Regular cardiac myocyte (primary cell): ENCODE data around the gene C2. TPM values are rescaled to one million over a fixed set of nuclear protein-coding genes. Genes with fewer than 3 reads are reported as not detected.

ENCODE experiments used
- total RNA-seq: library from RNA; depleted of rRNA; stranded (reverse); fragments of >200 nt; gene quantifications from 2 replicates; pipeline ENCODE4 v1.2.3, GENCODE V29; 2014

Gene C2
- total RNA-seq, result 0.38 and 6.8 TPM in 2 replicates

GRCh38 chr6:31927242-31927862, at the start of gene C2:
Gene C2, plus strand, starts transcription at chr6:31927717. Its CDS starts 36 bp downstream, at chr6:31927753.

DNA sequence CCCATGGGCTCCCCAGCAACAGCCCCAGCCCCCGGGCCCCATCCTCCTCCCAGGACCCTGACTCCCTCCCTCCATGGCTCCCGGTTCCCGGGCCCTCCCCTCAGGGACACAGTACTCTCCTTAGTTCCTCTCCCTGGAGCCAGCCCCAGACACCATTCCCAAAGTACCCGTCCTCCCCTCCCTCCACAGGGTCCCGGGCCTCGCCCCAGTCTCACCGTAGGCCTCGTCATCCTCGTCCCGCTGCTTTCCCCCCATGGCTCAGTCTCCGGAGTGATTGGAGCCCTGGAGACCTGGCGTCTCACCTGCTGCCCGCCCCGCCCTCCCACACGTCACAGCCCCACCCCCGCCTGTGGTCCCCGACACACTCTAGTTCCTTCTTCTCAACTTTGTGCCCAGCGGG, 48.8 kb upstream of the C2 start, which contains the start of gene SLC44A4:
SLC44A4 (minus strand) TSS at position 272 of the 400 bp plus-strand sequence; CDS start at position 255, 17 bp downstream.

DNA sequence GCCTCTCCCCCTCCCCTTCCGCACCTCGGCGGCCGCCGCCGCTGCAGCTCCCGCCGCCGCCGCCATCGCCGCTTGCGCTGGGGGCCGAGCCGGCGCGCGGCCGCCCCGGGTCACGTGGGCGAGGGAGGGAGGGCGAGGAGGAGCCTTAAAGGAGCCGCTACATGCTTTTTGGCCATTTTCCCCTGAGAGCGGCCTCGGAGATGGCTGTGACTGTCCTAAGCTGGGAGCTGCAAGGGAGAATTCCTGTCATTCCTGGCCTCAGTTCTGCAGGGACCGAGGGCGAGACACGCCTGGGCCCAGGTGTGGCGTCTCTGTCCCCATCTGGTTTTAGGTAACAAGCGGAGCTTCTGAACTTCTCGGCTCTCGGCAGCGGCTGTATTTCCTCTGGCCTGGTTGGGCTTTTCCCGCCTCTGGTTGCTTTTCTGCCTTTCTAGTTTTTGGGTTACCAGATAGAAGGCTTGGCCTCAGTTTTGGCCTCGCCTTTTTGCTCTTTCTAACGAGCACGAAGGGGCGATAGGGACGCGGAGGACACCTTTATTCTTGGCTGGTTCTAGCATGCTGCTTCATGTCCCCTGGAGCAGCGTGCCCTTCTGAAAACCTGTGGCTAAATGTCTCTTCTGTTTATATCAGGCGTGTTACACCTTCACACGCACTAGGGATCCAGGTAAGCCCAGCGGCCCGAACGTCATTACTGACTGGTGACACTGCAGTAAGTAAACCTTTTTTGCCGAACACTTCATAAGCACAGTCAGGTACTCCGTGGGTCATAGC, 29.7 kb upstream of the C2 start, which contains the start of gene EHMT2:
EHMT2 (minus strand) TSS at position 87 of the 771 bp plus-strand sequence; CDS start at position 66, 21 bp downstream.

DNA sequence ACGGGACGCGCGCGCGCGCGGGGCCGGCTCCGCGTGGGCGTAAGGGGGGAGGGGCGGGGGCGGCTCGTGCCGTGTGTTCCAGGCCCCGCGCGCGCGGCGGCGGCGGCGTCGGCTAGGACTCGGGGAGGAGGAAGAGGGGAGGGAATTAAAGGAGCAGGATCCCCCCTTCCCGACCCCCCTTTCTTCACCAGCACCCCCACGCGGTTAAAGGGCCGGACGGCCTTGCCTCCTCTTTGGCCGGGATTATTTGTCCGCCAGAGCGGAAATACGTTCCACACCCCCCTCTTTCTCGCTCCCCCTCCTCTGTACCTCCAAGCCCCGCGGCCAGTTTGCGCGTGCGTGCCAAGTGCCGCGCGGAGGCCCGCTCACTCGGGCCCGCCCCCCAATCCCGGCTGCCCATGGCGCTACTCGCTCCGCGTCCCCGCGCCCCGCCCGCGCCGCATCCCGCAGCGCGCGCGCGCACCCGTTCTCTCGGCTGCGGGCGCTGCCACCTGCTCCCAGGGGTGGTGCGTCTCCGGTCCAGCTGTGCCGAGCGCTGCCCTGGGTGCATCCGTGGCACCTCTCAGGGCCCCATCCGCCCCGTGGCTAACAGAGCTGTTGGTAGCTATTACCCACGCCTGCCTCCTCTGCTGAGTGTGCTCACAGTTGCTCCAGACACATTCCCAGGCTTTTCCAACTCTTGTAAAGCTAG, 25.4 kb upstream of the C2 start, which contains the start of gene ZBTB12:
ZBTB12 (minus strand) TSS at position 134 of the 691 bp plus-strand sequence. CDS start 781 bp downstream, outside the sequence.

DNA sequence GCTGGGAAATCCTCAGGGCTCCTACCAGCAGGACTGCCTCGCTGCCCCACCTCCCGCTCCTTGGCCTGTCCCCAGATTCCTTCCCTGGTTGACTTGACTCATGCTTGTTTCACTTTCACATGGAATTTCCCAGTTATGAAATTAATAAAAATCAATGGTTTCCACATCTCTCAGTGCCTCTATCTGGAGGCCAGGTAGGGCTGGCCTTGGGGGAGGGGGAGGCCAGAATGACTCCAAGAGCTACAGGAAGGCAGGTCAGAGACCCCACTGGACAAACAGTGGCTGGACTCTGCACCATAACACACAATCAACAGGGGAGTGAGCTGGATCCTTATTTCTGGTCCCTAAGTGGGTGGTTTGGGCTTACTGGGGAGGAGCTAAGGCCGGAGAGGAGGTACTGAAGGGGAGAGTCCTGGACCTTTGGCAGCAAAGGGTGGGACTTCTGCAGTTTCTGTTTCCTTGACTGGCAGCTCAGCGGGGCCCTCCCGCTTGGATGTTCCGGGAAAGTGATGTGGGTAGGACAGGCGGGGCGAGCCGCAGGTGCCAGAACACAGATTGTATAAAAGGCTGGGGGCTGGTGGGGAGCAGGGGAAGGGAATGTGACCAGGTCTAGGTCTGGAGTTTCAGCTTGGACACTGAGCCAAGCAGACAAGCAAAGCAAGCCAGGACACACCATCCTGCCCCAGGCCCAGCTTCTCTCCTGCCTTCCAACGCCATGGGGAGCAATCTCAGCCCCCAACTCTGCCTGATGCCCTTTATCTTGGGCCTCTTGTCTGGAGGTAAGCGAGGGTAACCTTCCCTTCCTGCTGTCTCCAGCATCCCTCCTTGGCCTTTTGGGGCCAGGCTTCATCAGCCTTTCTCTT, 18.2 kb downstream of the C2 start, which contains the start of gene CFB:
CFB (plus strand) TSS at position 589 of the 863 bp plus-strand sequence; CDS start at position 716, 127 bp downstream.

DNA sequence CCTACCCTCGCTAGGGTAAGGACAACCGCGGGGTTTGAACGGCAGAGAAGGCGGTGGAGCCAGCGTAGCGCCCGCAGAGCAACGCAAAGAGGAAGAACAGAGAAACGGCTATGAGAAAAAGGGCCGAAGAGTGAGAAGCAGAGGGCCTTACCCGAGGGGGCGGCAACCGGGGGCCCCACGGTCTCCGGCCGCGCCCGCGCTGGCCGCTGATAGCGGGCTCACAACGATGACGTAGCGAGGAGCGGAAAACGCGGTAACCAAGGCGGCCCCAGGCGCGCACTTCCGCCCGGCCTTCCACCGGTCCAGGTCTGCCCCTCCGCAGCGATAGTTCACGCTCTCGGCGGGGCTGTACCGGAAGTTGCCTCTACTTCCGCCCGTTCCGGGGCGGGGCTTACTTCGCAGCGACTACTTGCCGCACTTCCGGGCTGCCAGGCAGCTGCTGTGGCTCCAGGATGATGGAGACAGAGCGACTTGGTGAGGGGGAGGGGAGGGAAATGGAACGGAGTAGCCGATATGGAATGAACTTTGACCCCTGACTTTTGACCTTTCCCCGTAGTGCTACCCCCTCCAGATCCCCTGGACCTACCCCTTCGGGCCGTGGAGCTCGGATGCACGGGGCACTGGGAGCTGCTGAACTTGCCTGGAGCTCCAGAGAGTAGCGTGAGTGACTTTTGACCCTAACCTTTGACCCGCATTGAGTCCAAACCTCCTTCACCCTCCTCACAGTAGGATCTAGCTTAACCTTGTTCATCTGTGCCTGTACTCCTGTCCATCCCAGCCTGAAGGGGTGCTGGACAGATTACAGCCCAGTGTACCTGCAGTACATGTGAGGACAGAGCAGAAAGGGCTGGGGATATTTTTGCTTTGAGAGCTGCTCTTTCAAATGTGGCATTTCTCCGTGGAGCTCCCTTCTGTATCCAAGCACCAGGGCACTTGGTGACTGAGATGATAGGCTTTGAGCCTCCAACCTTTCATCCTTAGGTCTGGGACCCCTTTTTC, 31.5 kb downstream of the C2 start, which contains the start of the genes NELFE and SKIC2:
NELFE (minus strand) TSS at position 231 of the 999 bp plus-strand sequence. CDS start 525 bp downstream, outside the sequence.
SKIC2 (plus strand) TSS at position 435 of the 999 bp plus-strand sequence; CDS start at position 453, 18 bp downstream.

GRCh38 chr6:31971993-31972708, 44.6 kb downstream of the C2 start, which contains the start of gene DXO:
Gene DXO, minus strand, starts transcription at chr6:31972138. Its CDS starts 463 bp downstream, at chr6:31971675.

DNA sequence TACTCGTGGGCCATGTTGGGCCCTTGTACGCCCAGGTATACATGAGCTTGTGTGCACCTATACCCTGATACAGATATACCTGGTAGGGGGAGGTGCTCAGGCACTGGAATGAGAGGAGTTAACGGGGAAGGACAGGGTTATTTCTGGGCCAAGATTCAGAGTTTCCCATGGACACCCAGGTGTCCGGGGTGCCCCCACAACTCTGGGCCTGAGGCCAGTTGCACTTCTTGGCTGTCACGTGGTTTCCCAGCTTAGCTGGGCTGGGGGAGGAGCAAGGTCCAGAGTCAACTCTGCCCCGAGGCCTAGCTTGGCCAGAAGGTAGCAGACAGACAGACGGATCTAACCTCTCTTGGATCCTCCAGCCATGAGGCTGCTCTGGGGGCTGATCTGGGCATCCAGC, 54.2 kb downstream of the C2 start, which contains the start of gene C4A:
C4A (plus strand) TSS at position 314 of the 400 bp plus-strand sequence; CDS start at position 365, 51 bp downstream.

Other genes with a start within 250 kb of the C2 start
- 0.38 and 1.7 TPM in 2 replicates for gene LY6G5C, start 246.7 kb upstream of the C2 start, total RNA-seq
- gene ABHD16A, start 224.4 kb upstream of the C2 start, total RNA-seq, result 47.1 and 56.7 TPM in 2 replicates
- not detected in 2 replicates for gene LY6G6F, start 220.9 kb upstream of the C2 start, total RNA-seq
- gene LY6G6D, start 212.4 kb upstream of the C2 start, total RNA-seq, result not detected in 2 replicates
- gene LY6G6C, start 206.0 kb upstream of the C2 start, total RNA-seq, result under 0.01 TPM in 1 of 2 replicates, not detected in the other
- gene MPIG6B, start 204.3 kb upstream of the C2 start, total RNA-seq, result 0.28 TPM in 1 of 2 replicates, not detected in the other
- gene DDAH2, start 198.4 kb upstream of the C2 start, total RNA-seq, result 58.1 and 70.5 TPM in 2 replicates
- 711 and 1,283 TPM in 2 replicates for gene CLIC1, start 191.2 kb upstream of the C2 start, total RNA-seq
- gene MSH5, start 187.7 kb upstream of the C2 start, total RNA-seq, result 4.4 and 5.4 TPM in 2 replicates
- gene SAPCD1, start 165.1 kb upstream of the C2 start, total RNA-seq, result 0.19 and 0.85 TPM in 2 replicates
- under 0.01 TPM in 1 of 2 replicates, not detected in the other for gene VWA7, start 150.4 kb upstream of the C2 start, total RNA-seq
- 32.4 and 91.3 TPM in 2 replicates for gene VARS1, start 132.0 kb upstream of the C2 start, total RNA-seq
- 18.0 and 46.2 TPM in 2 replicates for gene LSM2, start 120.8 kb upstream of the C2 start, total RNA-seq
- gene HSPA1L, start 112.4 kb upstream of the C2 start, total RNA-seq, result 1.3 and 2.8 TPM in 2 replicates
- gene HSPA1A, start 112.2 kb upstream of the C2 start, total RNA-seq, result 87.9 and 192 TPM in 2 replicates
- 119 and 235 TPM in 2 replicates for gene HSPA1B, start 100.0 kb upstream of the C2 start, total RNA-seq
- 51.4 and 93.9 TPM in 2 replicates for gene NEU1, start 64.9 kb upstream of the C2 start, total RNA-seq
- gene SLC44A4, start 48.7 kb upstream of the C2 start, total RNA-seq, result not detected in 2 replicates
- 50.2 and 55.2 TPM in 2 replicates for gene EHMT2, start 30.0 kb upstream of the C2 start, total RNA-seq
- gene ZBTB12, start 25.6 kb upstream of the C2 start, total RNA-seq, result 4.2 and 4.6 TPM in 2 replicates
- 5.8 and 65.1 TPM in 2 replicates for gene CFB, start 18.4 kb downstream of the C2 start, total RNA-seq
- gene NELFE, start 31.3 kb downstream of the C2 start, total RNA-seq, result 79.5 and 180 TPM in 2 replicates
- gene SKIC2, start 31.5 kb downstream of the C2 start, total RNA-seq, result 70.5 and 74.2 TPM in 2 replicates
- 11.9 and 14.7 TPM in 2 replicates for gene DXO, start 44.4 kb downstream of the C2 start, total RNA-seq
- 1.2 and 5.1 TPM in 2 replicates for gene C4A, start 54.3 kb downstream of the C2 start, total RNA-seq
- 1.9 and 4.5 TPM in 2 replicates for gene C4B, start 87.1 kb downstream of the C2 start, total RNA-seq
- 0.19 TPM in 1 of 2 replicates, not detected in the other for gene CYP21A2, start 110.7 kb downstream of the C2 start, total RNA-seq
- 3.6 and 10.4 TPM in 2 replicates for gene TNXB, start 181.6 kb downstream of the C2 start, total RNA-seq
- gene ATF6B, start 200.5 kb downstream of the C2 start, total RNA-seq, result 6.7 and 14.9 TPM in 2 replicates
- 5.0 and 5.9 TPM in 2 replicates for gene FKBPL, start 202.6 kb downstream of the C2 start, total RNA-seq
- gene PRRT1, start 224.2 kb downstream of the C2 start, total RNA-seq, result 0.28 TPM in 1 of 2 replicates, not detected in the other
- gene PPT2, start 226.4 kb downstream of the C2 start, total RNA-seq, result 10.2 and 49.3 TPM in 2 replicates
- 0.58 and 1.4 TPM in 2 replicates for gene EGFL8, start 236.9 kb downstream of the C2 start, total RNA-seq
- 17.8 and 20.3 TPM in 2 replicates for gene AGPAT1, start 248.4 kb downstream of the C2 start, total RNA-seq